ENCODE results near the gene EDC4. TPM values are rescaled to one million over a fixed set of nuclear protein-coding genes. Genes with fewer than 3 reads are reported as not detected.

Gene EDC4
- polyA plus RNA-seq, 2 of the 4 experiments (the other 2 are of a cell fraction), result 21.0 to 54.9 TPM

DNA sequence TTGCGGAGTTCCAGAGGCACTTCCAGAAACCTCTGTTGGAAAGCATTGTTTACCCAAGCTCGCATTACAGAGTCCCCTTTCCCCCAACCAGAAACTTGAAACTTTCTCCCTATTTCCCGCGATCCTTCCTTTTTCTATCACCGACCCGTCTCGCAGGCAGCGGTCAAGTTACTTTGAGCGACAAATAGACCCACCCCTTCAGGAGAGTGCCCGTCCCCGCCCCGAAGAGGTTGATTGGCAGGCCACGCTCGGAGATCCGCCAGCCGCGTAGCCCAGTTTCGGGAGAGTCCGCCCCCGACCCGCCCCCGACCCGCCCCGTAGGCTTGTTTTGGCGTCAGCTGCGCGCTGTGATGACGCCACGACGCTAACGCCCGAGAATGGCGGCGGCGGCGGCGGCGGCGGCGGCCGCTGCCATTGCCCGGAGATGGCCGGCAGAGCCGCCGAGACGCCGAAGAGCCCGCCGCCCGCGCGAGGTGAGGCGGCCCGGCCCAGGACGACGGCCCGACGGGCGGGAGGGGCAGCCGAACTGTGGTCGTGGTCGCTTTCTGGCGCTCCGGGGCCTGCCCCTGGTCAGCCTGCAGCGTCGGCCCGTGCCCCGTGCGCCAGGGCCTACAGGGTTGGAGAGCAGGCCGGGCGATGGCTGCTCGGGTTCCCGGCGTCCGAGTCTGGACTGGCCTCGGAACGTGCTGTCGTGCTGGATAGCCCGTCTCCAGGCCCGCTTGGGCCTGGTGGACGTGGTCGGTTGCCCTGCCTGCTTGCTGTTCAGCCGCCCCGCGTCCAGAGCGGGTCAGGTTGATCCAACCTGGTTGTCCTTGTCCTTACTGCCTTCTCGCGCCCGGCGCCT lies 20.3 kb downstream of the EDC4 start, which contains the start of gene PSKH1 (continued):
- TF ChIP-seq, protein P1, sequence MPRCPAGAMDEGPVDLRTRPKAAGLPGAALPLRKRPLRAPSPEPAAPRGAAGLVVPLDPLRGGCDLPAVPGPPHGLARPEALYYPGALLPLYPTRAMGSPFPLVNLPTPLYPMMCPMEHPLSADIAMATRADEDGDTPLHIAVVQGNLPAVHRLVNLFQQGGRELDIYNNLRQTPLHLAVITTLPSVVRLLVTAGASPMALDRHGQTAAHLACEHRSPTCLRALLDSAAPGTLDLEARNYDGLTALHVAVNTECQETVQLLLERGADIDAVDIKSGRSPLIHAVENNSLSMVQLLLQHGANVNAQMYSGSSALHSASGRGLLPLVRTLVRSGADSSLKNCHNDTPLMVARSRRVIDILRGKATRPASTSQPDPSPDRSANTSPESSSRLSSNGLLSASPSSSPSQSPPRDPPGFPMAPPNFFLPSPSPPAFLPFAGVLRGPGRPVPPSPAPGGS (IDR thresholded peaks at IDR 0.05), result 0 out of 3 replicates have a peak, but pooled peaks have one; percentile 27
- TF ChIP-seq RARB (CRISPR knock-in tag; IDR thresholded peaks at IDR 0.05) (no peak), HOXB13 (CRISPR knock-in tag; IDR thresholded peaks at IDR 0.05; ENCODE audit: low read depth) (no peak), KDM5A (IDR thresholded peaks at IDR 0.05) (peak; percentile 75), RCOR1 (IDR thresholded peaks at IDR 0.05; ENCODE audit: low read depth, low read length) (no peak)

- H3K4me1 ChIP-seq, result peaks cover 11% of the 10 kb centered on the region; the same call in 2 of the 3 replicates
- H3K4me2 ChIP-seq, result peak overlapping the region; percentile 97
- H3K27ac ChIP-seq, result peak overlapping the region; percentile 90 to 94
- POLR2A ChIA-PET, result interaction anchor here (1.2 to 1.9 kb wide), 2 partner anchors 10 to 48 kb away, joined by 3 to 8 read pairs; partner anchors contain the start of gene NRN1L
- 12% methylated on average over 14 of the region's 14 CpGs for WGBS (ENCODE audit: missing lambda C conversion rate)
- H3K9me3 ChIP-seq, result no peaks in the 10 kb centered on the region
- no peak for DNase-seq (ENCODE audit: low read depth in 1 of 2, low spot score in 1 of 2)
- no peak for FAIRE-seq
- TF ChIP-seq ZFP36 (IDR thresholded peaks at IDR 0.05; ENCODE audit: borderline replicate concordance, partially characterized antibody), result no peak
- no peak for TF ChIP-seq TFCP2L1 (CRISPR knock-in tag; IDR thresholded peaks at IDR 0.05)
- TF ChIP-seq, protein P2, sequence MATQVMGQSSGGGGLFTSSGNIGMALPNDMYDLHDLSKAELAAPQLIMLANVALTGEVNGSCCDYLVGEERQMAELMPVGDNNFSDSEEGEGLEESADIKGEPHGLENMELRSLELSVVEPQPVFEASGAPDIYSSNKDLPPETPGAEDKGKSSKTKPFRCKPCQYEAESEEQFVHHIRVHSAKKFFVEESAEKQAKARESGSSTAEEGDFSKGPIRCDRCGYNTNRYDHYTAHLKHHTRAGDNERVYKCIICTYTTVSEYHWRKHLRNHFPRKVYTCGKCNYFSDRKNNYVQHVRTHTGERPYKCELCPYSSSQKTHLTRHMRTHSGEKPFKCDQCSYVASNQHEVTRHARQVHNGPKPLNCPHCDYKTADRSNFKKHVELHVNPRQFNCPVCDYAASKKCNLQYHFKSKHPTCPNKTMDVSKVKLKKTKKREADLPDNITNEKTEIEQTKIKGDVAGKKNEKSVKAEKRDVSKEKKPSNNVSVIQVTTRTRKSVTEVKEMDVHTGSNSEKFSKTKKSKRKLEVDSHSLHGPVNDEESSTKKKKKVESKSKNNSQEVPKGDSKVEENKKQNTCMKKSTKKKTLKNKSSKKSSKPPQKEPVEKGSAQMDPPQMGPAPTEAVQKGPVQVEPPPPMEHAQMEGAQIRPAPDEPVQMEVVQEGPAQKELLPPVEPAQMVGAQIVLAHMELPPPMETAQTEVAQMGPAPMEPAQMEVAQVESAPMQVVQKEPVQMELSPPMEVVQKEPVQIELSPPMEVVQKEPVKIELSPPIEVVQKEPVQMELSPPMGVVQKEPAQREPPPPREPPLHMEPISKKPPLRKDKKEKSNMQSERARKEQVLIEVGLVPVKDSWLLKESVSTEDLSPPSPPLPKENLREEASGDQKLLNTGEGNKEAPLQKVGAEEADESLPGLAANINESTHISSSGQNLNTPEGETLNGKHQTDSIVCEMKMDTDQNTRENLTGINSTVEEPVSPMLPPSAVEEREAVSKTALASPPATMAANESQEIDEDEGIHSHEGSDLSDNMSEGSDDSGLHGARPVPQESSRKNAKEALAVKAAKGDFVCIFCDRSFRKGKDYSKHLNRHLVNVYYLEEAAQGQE (IDR thresholded peaks at IDR 0.05), result no peak
- no peak for TF ChIP-seq CBX8 (IDR thresholded peaks at IDR 0.05)
- no peak for TF ChIP-seq MAFK (IDR thresholded peaks at IDR 0.05; ENCODE audit: partially characterized antibody)
- TF ChIP-seq ZC3H11A (IDR thresholded peaks at IDR 0.05), result no peak
- TF ChIP-seq HEYL (CRISPR knock-in tag; IDR thresholded peaks at IDR 0.05), result no peak
- CTCF ChIA-PET, result interaction anchor here (0.6 to 3.7 kb wide), 5 partner anchors 11 to 201 kb away, joined by 3 to 44 read pairs (median 4); no protein-coding TSS in a partner anchor
- H3K4me3 ChIP-seq, result peak overlapping the region; percentile 98
- ATAC-seq, result no peak; a peak in 1 of 6 replicates
Measured at GRCh38 chr16:67893743-67894399, 21.0 kb downstream of the EDC4 start.

GRCh38 chr16:67897231-67897630 lies 24.4 kb downstream of the EDC4 start:
- TF ChIP-seq, protein P3, sequence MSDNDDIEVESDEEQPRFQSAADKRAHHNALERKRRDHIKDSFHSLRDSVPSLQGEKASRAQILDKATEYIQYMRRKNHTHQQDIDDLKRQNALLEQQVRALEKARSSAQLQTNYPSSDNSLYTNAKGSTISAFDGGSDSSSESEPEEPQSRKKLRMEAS (IDR thresholded peaks at IDR 0.05), result no peak
- TF ChIP-seq ZSCAN20 (CRISPR knock-in tag; IDR thresholded peaks at IDR 0.05) (no peak), CHD2 (IDR thresholded peaks at IDR 0.05; ENCODE audit: low read length, partially characterized antibody) (no peak), ZNF302 (CRISPR knock-in tag; IDR thresholded peaks at IDR 0.05) (no peak), ZFP36 (IDR thresholded peaks at IDR 0.05; ENCODE audit: borderline replicate concordance, partially characterized antibody) (no peak), RCOR1 (IDR thresholded peaks at IDR 0.05; ENCODE audit: low read depth, low read length) (no peak), KDM5A (IDR thresholded peaks at IDR 0.05) (no peak), POLR2A (IDR thresholded peaks at IDR 0.05; ENCODE audit: low read length) (no peak), E2F6 (IDR thresholded peaks at IDR 0.05; ENCODE audit: borderline replicate concordance, low read depth) (no peak)
- ChIA-PET POLR2A (no interaction called here), CTCF (interaction anchor here (1.0 to 12.7 kb wide), 9 partner anchors 9 to 376 kb away, joined by 4 to 102 read pairs (median 5); partner anchors contain the start of gene NRN1L)
- no peak overlapping the region for H3K4me2 ChIP-seq
- no peak overlapping the region for H3K4me3 ChIP-seq
- 98% methylated on average over 3 of the region's 3 CpGs for WGBS (ENCODE audit: missing lambda C conversion rate)
- H3K4me1 ChIP-seq, result peaks cover 9% of the 10 kb centered on the region; the same call in 2 of the 3 replicates
- H3K9me3 ChIP-seq, result no peaks in the 10 kb centered on the region
- DNase-seq (ENCODE audit: low read depth in 1 of 2, low spot score in 1 of 2), result no peak
- no peak for FAIRE-seq
- no peak for ATAC-seq
- no peak overlapping the region for H3K27ac ChIP-seq

All from A549 (cell line).